HG02678 (cell line): ENCODE measurements around the gene RPGRIP1.
"Not testable (repeated sequence)": the region's sequence is repeated elsewhere in the genome, so short reads cannot be mapped to it uniquely, and the experiment has no call there.

ENCODE experiments used
- ATAC-seq: cut with Tn5 transposase; IDR thresholded peaks from one replicate; pipeline ENCODE4 v1.9.1; 2021; ENCODE audit warnings: mild to moderate bottlenecking, moderate library complexity; ENCODE audit not compliant: unreplicated experiment

Gene RPGRIP1

DNA sequence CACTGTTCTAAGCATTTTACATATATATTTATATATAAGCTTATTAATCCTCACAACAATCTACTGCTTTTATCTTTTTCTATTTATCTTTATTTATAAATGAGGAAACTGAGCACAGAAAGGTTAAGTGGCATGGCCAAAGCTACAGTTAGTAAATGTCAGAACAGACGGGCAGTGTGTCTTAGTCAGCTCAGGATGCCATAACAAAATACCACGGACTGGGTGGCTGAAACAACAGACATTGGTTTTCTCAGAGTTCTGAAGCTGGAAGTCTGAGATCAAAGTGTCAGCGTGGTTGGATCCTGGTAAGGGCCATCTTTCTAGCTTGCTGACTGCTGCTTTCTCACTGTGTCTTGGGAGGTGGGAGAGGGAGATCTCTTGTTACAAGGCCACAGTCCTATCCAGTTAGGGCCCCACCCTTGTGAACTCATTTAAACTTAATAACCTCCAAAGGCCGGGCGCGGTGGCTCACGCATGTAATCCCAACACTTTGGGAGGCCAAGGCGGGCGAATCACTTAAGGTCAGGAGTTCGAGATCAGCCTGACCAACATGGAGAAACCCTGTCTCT is 19.8 kb downstream of the RPGRIP1 start:
- ATAC-seq, result no peak

DNA sequence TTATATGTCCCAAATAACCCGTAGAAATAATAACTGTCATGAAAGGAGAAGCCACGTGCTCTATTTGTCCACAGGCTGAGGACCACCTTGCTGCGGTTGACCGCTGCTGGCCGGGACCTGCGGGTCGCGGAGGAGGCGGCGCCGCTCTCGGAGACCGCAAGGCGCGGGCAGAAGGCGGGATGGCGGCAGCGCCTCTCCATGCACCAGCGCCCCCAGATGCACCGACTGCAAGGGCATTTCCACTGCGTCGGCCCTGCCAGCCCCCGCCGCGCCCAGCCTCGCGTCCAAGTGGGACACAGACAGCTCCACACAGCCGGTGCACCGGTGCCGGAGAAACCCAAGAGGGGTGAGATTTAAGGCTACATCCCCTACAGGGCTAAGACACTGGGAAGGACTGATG is 21.0 kb downstream of the RPGRIP1 start:
- ATAC-seq, result no peak

DNA sequence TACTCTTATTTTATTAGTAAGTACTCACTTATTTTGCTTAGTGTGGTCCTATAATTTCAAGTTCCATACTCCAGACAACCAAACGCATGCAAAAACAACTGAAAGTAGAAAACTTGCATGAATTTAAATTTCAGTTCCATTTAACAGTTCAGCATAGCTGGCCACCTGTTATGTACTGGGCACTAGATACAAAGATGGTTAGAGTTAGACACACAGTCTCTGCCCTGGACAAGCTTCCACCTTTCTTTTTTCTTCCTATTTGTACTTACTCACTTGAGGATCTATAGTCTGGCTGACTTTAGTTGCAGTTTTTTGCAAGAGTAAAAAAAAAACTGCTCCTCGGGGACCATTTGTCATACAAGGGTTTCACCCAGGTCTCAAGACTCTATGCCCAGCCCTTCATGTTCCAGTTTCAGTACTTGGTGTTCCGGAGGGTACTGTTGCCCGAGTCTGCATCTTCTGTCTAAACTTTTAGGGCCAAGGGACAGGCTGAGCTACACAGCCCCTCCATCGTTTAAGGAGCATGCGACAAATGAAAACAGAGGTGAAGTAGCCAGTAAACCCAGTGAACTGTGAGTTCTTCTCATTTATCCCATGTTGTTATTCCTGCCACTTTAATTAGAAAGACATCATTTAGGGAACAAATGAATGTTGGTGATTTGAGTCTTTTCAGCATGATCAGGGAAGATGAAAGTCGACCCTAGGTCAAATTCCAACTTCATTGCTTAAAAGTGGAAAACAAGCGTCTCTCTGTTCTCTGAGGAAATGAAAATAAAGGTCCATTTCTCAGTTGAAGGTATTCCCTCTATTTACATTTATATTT is 22.3 kb downstream of the RPGRIP1 start:
- ATAC-seq, result no peak

DNA sequence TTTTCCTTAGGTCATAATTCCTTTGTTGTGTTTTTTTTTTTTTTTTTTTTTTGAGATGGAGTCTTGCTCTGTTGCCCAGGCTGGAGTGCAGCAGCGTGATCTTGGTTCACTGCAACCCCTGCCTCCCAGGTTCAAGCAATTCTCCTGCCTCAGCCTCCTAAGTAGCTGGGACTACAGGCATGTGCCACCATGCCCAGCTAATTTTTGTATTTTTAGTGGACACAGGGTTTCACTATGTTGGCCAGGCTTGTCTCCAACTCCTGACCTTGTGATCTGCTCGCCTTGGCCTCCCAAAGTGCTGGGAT is 22.9 kb downstream of the RPGRIP1 start:
- not testable (repeated sequence) for ATAC-seq

DNA sequence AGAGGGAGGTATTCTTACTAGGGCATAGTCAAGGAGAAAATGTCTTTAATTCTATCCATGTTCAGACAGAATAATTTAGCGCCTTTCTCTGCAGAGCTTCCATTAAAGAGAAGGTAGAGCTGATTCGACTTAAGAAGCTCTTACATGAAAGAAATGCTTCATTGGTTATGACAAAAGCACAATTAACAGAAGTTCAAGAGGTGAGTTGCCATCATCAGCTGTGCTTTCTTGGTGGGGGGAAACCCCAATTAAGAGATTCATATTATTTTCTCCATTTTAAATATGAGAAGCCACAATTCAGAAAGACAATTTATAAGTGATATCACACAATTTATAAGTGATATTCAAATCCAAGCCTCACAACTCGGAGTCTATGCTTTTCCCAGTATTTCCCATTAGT is 27.8 kb downstream of the RPGRIP1 start:
- ATAC-seq, result no peak

DNA sequence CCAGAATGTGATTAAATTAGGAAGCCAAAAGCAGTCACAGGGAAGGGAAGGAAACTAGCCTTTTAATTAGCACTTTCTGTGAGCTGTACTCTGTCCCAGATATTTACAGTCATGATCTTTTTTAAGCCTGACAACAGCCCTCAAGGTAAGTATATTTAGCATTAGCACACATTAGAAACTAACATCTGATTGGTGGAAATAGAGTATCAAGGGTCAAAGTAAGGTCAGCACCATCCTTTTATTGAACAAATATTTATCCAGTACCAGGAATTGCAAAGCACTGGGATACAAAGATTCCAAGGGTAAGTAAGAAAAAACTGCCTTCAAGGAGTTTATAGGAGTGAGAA is 28.2 kb downstream of the RPGRIP1 start:
- ATAC-seq, result peak; percentile 7

DNA sequence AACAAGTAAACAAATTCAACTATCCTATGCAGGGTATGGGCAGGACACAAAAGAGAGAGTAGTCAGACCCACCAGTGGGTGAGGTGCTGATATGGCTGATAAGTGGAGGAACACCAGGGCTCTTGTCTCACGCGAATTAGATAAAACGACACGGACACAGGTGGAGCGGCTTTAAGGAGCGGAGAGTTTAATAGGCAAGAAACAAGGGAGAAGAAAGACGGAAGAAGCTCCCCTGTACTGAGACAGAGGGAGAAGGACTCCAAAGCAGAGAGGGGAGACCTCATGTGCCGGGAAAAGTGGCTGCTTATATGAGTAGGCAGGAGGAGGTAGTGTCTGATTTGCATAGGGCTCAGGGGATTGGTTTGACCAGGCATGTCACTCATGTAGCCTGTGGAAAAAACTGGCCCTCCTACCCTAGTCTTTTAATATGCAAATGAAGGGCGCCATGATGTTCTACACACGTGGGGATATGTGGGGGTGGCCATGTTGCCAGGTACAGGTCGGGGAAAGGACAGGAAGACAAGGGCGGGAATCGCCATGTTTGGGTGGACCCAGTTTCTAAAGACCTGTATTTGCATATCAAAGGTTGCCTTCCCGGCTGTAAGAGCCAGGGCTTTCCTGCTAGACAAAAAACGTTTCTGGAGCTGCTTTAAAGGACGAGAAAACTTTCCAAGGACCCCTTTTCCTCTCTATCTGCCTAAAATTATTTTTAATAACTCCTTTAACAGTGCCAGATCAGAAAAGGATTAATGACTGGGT is 28.8 kb downstream of the RPGRIP1 start:
- ATAC-seq, result peak; percentile 86

DNA sequence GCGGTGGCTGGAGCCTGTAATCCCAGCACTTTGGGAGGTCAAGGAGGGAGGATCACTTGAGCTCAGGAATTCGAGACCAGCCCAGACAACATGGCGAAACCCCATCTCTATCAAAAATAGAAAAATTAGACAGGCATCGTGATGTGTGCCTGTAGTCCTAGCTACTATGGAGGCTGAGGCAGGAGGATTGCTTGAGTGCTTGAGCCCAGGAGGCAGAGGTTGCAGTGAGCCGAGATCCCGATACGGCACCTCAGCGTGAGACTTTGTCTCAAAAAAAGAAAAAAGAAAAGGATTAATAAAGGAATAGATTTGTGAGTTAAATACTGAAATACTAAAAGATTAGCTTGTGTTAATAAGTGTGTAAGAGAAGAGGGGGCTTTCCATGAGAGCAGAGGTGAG is 29.4 kb downstream of the RPGRIP1 start:
- ATAC-seq, result peak; percentile 4

DNA sequence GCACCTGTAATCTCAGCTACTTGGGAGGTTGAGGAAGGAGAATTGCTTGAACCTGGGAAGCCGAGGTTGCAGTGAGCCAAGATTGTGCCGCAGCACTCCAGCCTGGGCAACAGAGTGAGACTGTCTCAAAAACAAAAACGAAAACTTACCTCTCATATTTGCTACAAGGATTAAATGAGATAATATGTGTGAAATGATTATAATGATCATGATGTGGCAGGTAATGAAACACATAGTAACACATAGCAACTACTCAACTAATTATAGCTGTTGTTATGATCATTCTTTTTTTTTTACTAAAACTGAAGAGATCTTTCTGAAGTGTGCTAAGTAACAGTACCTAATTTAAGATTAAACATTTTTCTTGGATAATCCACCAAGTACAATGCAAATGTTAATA is 30.1 kb downstream of the RPGRIP1 start:
- no peak for ATAC-seq

DNA sequence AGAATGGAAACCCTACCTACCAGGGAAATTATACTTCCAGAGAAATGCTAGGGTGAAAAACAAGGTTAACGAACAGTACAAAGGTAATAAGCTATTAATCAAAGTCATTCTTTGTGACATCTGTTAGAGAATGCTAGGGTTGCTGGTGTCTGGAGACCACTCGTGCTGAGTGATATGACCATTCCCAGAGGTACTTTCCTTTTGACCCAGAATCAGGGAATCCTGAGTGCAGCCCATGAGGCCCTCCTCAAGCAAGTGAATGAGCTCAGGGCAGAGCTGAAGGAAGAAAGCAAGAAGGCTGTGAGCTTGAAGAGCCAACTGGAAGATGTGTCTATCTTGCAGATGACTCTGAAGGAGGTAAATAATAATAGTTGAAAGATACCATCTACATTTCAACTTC is 31.7 kb downstream of the RPGRIP1 start:
- ATAC-seq, result no peak

DNA sequence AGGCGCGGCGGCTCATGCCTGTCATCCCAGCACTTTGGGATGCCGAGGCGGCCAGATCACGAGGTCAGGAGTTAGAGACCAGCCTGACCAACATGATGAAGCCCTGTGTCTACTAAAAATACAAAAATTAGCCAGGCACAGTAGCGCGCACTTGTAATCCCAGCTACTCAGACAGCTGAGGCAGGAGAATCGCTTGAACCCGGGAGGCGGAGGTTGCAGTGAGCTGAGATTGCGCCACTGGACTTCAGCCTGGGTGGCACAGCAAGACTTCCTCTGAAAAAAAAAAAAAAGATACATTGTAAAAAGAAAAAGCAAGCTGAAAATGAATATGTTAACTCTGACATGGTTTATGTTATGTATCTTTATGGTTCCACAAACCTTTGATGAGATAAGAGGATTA is 33.6 kb downstream of the RPGRIP1 start:
- no peak for ATAC-seq

DNA sequence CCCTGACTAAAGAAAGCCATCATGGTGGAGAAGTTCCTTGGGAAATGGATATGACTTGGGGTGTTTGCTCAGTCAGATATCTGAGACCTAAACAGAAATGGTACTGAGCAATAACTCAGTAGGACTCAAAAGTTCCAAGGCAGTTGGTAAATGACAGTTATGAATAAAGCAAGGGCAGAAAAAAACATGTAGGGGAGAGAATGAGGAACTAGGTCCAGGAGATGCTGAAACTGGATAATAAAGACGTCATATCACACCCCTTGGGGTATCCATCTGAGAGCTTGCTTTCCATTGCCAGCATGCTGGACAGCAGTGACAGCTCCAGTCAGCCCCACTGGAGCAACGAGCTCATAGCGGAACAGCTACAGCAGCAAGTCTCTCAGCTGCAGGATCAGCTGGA is 37.5 kb downstream of the RPGRIP1 start:
- ATAC-seq, result no peak

DNA sequence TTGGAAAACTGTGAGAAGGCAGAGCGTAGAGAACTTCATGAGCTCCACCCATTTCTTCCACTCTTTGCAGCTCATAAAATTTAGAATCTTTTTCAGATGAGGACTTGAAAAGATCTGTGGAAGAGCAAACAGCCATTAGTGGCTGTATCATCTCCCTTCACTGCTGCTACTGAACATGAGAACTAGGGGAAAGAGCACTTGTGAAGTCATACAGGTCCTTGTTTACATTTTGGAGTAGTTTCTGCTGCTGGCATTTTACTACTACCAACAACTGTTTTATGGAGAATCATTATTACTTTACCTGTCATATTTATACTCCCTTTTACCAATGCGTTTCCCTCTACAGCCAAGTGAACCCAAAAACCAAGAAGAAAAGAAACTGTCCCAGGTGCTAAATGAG is 41.0 kb downstream of the RPGRIP1 start:
- ATAC-seq, result no peak

DNA sequence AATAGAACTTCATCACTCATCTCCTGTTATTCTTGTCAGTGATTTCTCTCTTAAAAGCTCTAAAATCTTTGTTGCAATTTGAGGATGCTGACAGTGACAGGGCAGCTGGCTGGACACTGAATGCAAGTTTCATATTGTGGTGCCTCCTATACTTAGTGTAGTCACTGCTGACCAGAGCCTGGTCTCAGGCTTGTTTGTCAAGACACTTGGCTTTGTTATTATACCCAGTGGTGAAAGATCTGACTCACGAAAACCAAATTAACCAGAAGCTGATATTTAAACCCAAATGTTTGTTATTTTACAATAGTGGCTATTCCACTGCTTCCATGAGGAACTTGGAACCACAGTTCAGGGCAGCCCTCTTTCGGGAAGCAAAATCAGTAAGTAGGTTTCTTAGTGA is 42.8 kb downstream of the RPGRIP1 start:
- ATAC-seq, result no peak

DNA sequence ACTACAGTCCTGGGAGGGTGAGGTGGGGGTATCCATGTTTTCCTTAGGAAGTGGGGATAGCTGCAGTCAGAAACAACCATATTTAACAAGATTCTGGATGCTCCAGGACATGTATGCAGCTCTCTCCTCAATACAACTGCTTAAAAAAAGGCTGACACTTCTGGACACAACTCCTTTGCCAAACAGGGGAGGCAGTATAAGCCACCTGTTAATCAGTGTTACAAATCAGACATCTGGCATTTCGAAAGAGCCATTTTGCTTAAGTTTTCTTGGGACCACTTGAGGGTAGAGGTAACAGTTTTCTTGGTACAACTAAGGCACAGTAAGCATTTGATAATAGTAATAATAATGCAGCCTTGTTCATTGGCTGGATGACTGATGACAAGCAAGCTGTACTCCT is 47.1 kb downstream of the RPGRIP1 start:
- ATAC-seq, result no peak
